SK-N-SH treated with all-trans-retinoic acid at 6 μM for 48 hours (cell line): ENCODE results near the gene PAK4.

ENCODE experiments used
- ATAC-seq: fragments of 200-7000 bp; cut with Tn5 transposase; 3 replicates; pipeline ENCODE4 v1.9.1; 2020; ENCODE audit warnings: mild to moderate bottlenecking, moderate library complexity
- ARNTL ChIP-seq: fragments of 450-650 bp; formaldehyde crosslinking; IDR thresholded peaks from 2 replicates; pipeline ENCODE4 v1.5.0; 2020; ENCODE audit warnings: low read depth, mild to moderate bottlenecking, moderate library complexity, borderline replicate concordance
- BACH2 ChIP-seq: fragments of 250-450 bp; sonication (Bioruptor Pico); IDR thresholded peaks from 2 replicates; pipeline ENCODE4 v1.9.0; 2021; ENCODE audit warnings: mild to moderate bottlenecking, borderline replicate concordance
- CREB5 ChIP-seq: fragments of 250-450 bp; sonication (Bioruptor Pico); IDR thresholded peaks from 2 replicates; pipeline ENCODE4 v1.5.1; 2020; ENCODE audit warnings: low read depth, mild to moderate bottlenecking, moderate library complexity
- CSDC2 ChIP-seq: fragments of 250-450 bp; sonication (Bioruptor Pico); IDR thresholded peaks from 2 replicates; pipeline ENCODE4 v1.5.0; 2020; ENCODE audit warnings: mild to moderate bottlenecking, moderate library complexity
- ESRRG ChIP-seq: fragments of 250-450 bp; sonication (Bioruptor Pico); IDR thresholded peaks from 2 replicates; pipeline ENCODE4 v1.6.1; 2021; ENCODE audit warnings: mild to moderate bottlenecking
- GLIS3 ChIP-seq: fragments of 250-450 bp; sonication (Bioruptor Pico); IDR thresholded peaks from 2 replicates; pipeline ENCODE4 v1.5.0; 2020; ENCODE audit warnings: mild to moderate bottlenecking, moderate library complexity
- ISL1 ChIP-seq: fragments of 250-450 bp; sonication (Bioruptor Pico); IDR thresholded peaks from 2 replicates; pipeline ENCODE4 v2.1.2; 2022; ENCODE audit warnings: mild to moderate bottlenecking, moderate library complexity
- OSR1 ChIP-seq: fragments of 250-450 bp; sonication (Bioruptor Pico); IDR thresholded peaks from 2 replicates; pipeline ENCODE4 v1.8.0; 2022; ENCODE audit warnings: moderate library complexity, mild to moderate bottlenecking, inconsistent platforms
- POU6F1 ChIP-seq: fragments of 250-450 bp; sonication (Bioruptor Pico); IDR thresholded peaks from 2 replicates; pipeline ENCODE4 v1.8.0; 2021; ENCODE audit warnings: low read depth, mild to moderate bottlenecking, moderate library complexity, borderline replicate concordance
- PPARA ChIP-seq: fragments of 250-450 bp; sonication (Bioruptor Pico); IDR thresholded peaks from 2 replicates; pipeline ENCODE4 v1.5.0; 2020; ENCODE audit warnings: mild to moderate bottlenecking, borderline replicate concordance
- RARB ChIP-seq: fragments of 250-450 bp; sonication (Bioruptor Pico); IDR thresholded peaks from 2 replicates; pipeline ENCODE4 v1.8.0; 2021; ENCODE audit warnings: mild to moderate bottlenecking, moderate library complexity
- SNAI2 ChIP-seq: fragments of 250-450 bp; sonication (Bioruptor Pico); IDR thresholded peaks from 2 replicates; pipeline ENCODE4 v1.5.0; 2020; ENCODE audit warnings: mild to moderate bottlenecking, moderate library complexity
- TSHZ2 ChIP-seq: fragments of 250-450 bp; sonication (Bioruptor Pico); IDR thresholded peaks from 2 replicates; pipeline ENCODE4 v1.5.0; 2020; ENCODE audit warnings: mild to moderate bottlenecking, moderate library complexity
- ZC3H10 ChIP-seq: fragments of 250-450 bp; sonication (Bioruptor Pico); IDR thresholded peaks from 2 replicates; pipeline ENCODE4 v1.5.1; 2021; ENCODE audit warnings: mild to moderate bottlenecking, moderate library complexity
- ZFP3 ChIP-seq: fragments of 250-450 bp; sonication (Bioruptor Pico); IDR thresholded peaks from 2 replicates; pipeline ENCODE4 v1.5.0; 2020; ENCODE audit warnings: mild to moderate bottlenecking, moderate library complexity
- ZFP30 ChIP-seq: fragments of 450-650 bp; formaldehyde crosslinking; IDR thresholded peaks from 2 replicates; pipeline ENCODE4 v1.5.0; 2022; ENCODE audit warnings: mild to moderate bottlenecking, moderate library complexity
- ZNF565 ChIP-seq: fragments of 450-650 bp; formaldehyde crosslinking; conservative IDR thresholded peaks from 2 replicates; pipeline ENCODE4 v1.5.0; 2020; ENCODE audit warnings: low read depth, mild to moderate bottlenecking, moderate library complexity
- ZNF70 ChIP-seq: fragments of 450-650 bp; formaldehyde crosslinking; IDR thresholded peaks from 2 replicates; pipeline ENCODE4 v1.5.0; 2020; ENCODE audit warnings: mild to moderate bottlenecking, moderate library complexity
- ZNF8 ChIP-seq: fragments of 450-650 bp; formaldehyde crosslinking; IDR thresholded peaks from 2 replicates; pipeline ENCODE4 v1.5.0; 2020; ENCODE audit warnings: mild to moderate bottlenecking, moderate library complexity
- TF ChIP-seq, protein P1 (sequence below): fragments of 250-450 bp; sonication (Bioruptor Pico); IDR thresholded peaks from 2 replicates; pipeline ENCODE4 v1.8.0; 2020; ENCODE audit warnings: mild to moderate bottlenecking, moderate library complexity, borderline replicate concordance
- TF ChIP-seq, protein P2 (sequence below): fragments of 250-450 bp; sonication (Bioruptor Pico); IDR thresholded peaks from 2 replicates; pipeline ENCODE4 v1.5.1; 2021; ENCODE audit warnings: mild to moderate bottlenecking, moderate library complexity

PAK4 gene

GRCh38 chr19:39157997-39158389, 32.4 kb downstream of the PAK4 start:
- no peak for TF ChIP-seq ARNTL
- TF ChIP-seq ZC3H10 (CRISPR knock-in tag): no peak
- TF ChIP-seq ZNF70 (CRISPR knock-in tag): no peak
- TF ChIP-seq ISL1 (CRISPR knock-in tag): no peak
- TF ChIP-seq ZFP3 (CRISPR knock-in tag): no peak
- TF ChIP-seq PPARA: no peak
- TF ChIP-seq, protein P1, sequence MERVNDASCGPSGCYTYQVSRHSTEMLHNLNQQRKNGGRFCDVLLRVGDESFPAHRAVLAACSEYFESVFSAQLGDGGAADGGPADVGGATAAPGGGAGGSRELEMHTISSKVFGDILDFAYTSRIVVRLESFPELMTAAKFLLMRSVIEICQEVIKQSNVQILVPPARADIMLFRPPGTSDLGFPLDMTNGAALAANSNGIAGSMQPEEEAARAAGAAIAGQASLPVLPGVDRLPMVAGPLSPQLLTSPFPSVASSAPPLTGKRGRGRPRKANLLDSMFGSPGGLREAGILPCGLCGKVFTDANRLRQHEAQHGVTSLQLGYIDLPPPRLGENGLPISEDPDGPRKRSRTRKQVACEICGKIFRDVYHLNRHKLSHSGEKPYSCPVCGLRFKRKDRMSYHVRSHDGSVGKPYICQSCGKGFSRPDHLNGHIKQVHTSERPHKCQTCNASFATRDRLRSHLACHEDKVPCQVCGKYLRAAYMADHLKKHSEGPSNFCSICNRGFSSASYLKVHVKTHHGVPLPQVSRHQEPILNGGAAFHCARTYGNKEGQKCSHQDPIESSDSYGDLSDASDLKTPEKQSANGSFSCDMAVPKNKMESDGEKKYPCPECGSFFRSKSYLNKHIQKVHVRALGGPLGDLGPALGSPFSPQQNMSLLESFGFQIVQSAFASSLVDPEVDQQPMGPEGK: no peak
- no peak for TF ChIP-seq RARB (CRISPR knock-in tag)
- no peak for TF ChIP-seq ESRRG (CRISPR knock-in tag)
- no peak for TF ChIP-seq ZNF8 (CRISPR knock-in tag)
- no peak for TF ChIP-seq CREB5
- no peak for TF ChIP-seq SNAI2 (CRISPR knock-in tag)
- TF ChIP-seq POU6F1 (CRISPR knock-in tag): no peak
- TF ChIP-seq GLIS3 (CRISPR knock-in tag): no peak
- TF ChIP-seq CSDC2: no peak
- ATAC-seq: no peak

- TF ChIP-seq ZNF8 (CRISPR knock-in tag) (no peak), ZNF70 (CRISPR knock-in tag) (no peak), ESRRG (CRISPR knock-in tag) (no peak)
- TF ChIP-seq, protein P2, sequence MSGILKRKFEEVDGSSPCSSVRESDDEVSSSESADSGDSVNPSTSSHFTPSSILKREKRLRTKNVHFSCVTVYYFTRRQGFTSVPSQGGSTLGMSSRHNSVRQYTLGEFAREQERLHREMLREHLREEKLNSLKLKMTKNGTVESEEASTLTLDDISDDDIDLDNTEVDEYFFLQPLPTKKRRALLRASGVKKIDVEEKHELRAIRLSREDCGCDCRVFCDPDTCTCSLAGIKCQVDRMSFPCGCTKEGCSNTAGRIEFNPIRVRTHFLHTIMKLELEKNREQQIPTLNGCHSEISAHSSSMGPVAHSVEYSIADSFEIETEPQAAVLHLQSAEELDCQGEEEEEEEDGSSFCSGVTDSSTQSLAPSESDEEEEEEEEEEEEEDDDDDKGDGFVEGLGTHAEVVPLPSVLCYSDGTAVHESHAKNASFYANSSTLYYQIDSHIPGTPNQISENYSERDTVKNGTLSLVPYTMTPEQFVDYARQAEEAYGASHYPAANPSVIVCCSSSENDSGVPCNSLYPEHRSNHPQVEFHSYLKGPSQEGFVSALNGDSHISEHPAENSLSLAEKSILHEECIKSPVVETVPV (CRISPR knock-in tag): no peak
- ATAC-seq: no peak
Observed at GRCh38 chr19:39158646-39159260, 33.2 kb downstream of the PAK4 start.

GRCh38 chr19:39160523-39160861, 34.9 kb downstream of the PAK4 start:
- no peak for ATAC-seq
- TF ChIP-seq PPARA: no peak
- no peak for TF ChIP-seq TSHZ2 (CRISPR knock-in tag)
- no peak for TF ChIP-seq RARB (CRISPR knock-in tag)
- TF ChIP-seq CREB5: no peak
- TF ChIP-seq GLIS3 (CRISPR knock-in tag): no peak
- no peak for TF ChIP-seq SNAI2 (CRISPR knock-in tag)
- TF ChIP-seq ZNF565: no peak
- no peak for TF ChIP-seq ZFP3 (CRISPR knock-in tag)
- TF ChIP-seq, protein P2 (CRISPR knock-in tag): no peak
- no peak for TF ChIP-seq ZFP30 (CRISPR knock-in tag)
- no peak for TF ChIP-seq ZNF70 (CRISPR knock-in tag)
- TF ChIP-seq POU6F1 (CRISPR knock-in tag): no peak
- no peak for TF ChIP-seq BACH2 (CRISPR knock-in tag)
- no peak for TF ChIP-seq OSR1 (CRISPR knock-in tag)
- no peak for TF ChIP-seq ESRRG (CRISPR knock-in tag)
